Neural progenitor cell (in vitro differentiated cells): Measurements from ENCODE around the gene CHRNE.

ENCODE experiments used
- EZH2 ChIP-seq: fragments of 200-600 bp; sonication (generic); IDR thresholded peaks from 2 replicates; pipeline ENCODE4 v1.6.1; 2017; ENCODE audit warnings: antibody characterized with exemption, mild to moderate bottlenecking, moderate library complexity
- EZH2phosphoT487 ChIP-seq: fragments of 200-600 bp; sonication (generic); IDR thresholded peaks from 2 replicates; pipeline ENCODE4 v1.6.1; 2017; ENCODE audit warnings: antibody characterized with exemption
- TF ChIP-seq, protein P1 (sequence below): fragments of 200-600 bp; sonication (generic); IDR thresholded peaks from 2 replicates; pipeline ENCODE4 v1.5.1; 2017; ENCODE audit warnings: antibody characterized with exemption, mild to moderate bottlenecking

DNA sequence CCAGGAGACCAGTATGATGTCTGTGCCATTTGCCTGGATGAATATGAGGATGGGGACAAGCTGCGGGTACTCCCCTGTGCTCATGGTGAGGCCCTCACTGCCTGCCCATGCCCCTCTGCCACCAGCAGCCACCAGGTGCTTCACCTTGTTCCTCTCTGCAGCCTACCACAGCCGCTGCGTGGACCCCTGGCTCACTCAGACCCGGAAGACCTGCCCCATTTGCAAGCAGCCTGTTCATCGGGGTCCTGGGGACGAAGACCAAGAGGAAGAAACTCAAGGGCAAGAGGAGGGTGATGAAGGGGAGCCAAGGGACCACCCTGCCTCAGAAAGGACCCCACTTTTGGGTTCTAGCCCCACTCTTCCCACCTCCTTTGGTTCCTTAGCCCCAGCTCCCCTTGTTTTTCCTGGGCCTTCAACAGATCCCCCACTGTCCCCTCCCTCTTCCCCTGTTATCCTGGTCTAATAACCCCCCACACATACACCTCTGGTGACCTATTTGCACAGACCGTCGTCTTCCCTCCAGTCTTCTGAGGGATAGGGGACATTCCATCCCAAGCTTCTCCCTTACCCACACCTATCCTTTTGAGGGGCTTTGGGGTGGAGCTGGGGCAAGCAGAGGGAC is 41.8 kb upstream of the CHRNE start:
- TF ChIP-seq, protein P1, sequence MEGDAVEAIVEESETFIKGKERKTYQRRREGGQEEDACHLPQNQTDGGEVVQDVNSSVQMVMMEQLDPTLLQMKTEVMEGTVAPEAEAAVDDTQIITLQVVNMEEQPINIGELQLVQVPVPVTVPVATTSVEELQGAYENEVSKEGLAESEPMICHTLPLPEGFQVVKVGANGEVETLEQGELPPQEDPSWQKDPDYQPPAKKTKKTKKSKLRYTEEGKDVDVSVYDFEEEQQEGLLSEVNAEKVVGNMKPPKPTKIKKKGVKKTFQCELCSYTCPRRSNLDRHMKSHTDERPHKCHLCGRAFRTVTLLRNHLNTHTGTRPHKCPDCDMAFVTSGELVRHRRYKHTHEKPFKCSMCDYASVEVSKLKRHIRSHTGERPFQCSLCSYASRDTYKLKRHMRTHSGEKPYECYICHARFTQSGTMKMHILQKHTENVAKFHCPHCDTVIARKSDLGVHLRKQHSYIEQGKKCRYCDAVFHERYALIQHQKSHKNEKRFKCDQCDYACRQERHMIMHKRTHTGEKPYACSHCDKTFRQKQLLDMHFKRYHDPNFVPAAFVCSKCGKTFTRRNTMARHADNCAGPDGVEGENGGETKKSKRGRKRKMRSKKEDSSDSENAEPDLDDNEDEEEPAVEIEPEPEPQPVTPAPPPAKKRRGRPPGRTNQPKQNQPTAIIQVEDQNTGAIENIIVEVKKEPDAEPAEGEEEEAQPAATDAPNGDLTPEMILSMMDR: no peak
- TF ChIP-seq EZH2 (no peak), EZH2phosphoT487 (no peak)
